Body of pancreas (tissue), 4 donors: Measurements from ENCODE around the gene PDE3A.

Source experiments
- CTCF ChIP-seq, 7 experiments: fragments of 450-650 bp in 4 of 7; fragments of 200-600 bp in 3 of 7; sonication (generic) in 3 of 7; IDR thresholded peaks; one replicate each; pipeline ENCODE4 v1.5.1; 2016 to 2019; ENCODE audit warnings: antibody characterized with exemption in 7 of 7
- POLR2A ChIP-seq, 3 donors: fragments of 450-650 bp; IDR thresholded peaks; one replicate each; pipeline ENCODE4 v1.6.1; 2016; ENCODE audit warnings: antibody characterized with exemption in 3 of 3, mild to moderate bottlenecking in 2 of 3

- no peak for TF ChIP-seq POLR2A (IDR thresholded peaks at IDR 0.05)
- TF ChIP-seq CTCF (IDR thresholded peaks at IDR 0.05), result no peak
Measured at GRCh38 chr12:20367583-20368113, 689 bp upstream of the PDE3A start.
